Left ventricle myocardium superior (tissue), 1 donor: Measurements from ENCODE around the gene CARF. TPM values are rescaled to one million over a fixed set of nuclear protein-coding genes. Genes with fewer than 3 reads are reported as not detected.
"Not testable (repeated sequence)": the region's sequence is repeated elsewhere in the genome, so short reads cannot be mapped to it uniquely, and the experiment has no call there.

ENCODE experiments used
- ATAC-seq: fragments of 200-7000 bp; cut with Tn5 transposase; one replicate; pipeline ENCODE4 v1.9.1; 2020; ENCODE audit warnings: mild to moderate bottlenecking, moderate library complexity
- DNase-seq: peaks from one replicate; pipeline ENCODE4 v3.0.0-alpha.2; 2020
- intact Hi-C: fragments of 100-400 bp; cut with micrococcal nuclease; formaldehyde crosslinking; loops from one replicate; pipeline ENCODE4 v1.11.0; 2022
- total RNA-seq: library from RNA; stranded (reverse); fragmentation: NEBNext Ultra II Directional; extraction: Animal tissue kit (Norgen Biotek cat#: 25700); gene quantifications from one replicate; pipeline ENCODE4 v1.2.1, GENCODE V29; 2021
- donor health status: DM: no; HTN: yes; CAD: no; lungs with severe emphysema.

Gene CARF
- total RNA-seq, 1 donor from 2014 or later, result 5.3 TPM

DNA sequence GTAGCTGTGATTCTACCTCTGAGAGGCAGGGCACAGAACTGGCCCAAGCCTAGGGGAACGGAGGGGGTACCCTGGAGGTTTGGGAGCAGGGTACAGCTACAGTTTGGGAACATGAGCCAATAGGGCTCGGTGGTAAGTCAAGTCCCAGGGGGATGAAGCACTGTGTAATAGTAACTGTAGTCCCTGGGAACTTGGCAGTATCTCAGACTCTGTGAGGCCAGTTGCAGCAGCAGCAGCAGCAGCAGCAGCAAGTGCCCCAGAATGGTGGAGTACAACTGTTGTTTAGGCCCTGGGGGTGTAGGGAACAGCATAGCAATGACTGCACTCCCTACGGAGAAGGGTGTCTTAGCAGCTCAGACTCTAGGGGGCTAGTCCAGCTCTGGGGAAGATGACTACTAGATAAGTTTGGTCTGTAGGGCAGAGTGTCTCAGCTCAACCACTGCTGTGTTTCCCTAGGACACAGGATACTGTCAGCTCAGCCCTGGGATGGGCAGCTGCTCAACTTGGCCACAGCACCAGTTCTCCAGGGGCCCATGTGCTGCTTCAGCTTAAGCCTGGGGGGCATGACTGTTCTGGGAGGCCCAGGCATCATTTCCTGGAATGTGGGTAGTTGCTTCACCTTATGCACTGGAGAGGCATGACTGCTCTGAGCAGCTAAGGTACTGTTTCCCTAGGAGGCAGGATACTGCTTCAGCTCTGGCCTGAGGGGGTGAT is 20.5 kb downstream of the CARF start:
- no peak for DNase-seq
- no peak for ATAC-seq
- intact Hi-C loops, result no loop called here

DNA sequence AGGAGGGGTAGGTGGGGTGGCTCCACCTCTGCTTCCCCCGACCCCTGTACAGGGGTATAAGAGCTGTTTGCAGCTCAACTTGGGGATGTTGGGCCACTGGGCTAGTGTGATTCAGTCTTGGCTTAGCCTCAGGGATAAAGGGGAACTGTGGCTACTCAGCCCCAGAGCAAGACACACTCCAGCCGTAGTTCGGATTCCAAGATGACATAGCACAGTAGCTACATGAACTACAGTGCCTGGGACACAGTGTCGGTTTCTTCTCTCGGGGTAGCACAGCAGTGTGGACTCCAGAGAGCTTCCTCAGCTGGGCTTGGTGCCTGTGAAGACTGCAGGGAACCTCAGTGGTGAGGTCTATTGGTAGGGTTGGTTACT is 21.1 kb downstream of the CARF start:
- DNase-seq (no peak), ATAC-seq (no peak)
- intact Hi-C loops, result no loop called here

DNA sequence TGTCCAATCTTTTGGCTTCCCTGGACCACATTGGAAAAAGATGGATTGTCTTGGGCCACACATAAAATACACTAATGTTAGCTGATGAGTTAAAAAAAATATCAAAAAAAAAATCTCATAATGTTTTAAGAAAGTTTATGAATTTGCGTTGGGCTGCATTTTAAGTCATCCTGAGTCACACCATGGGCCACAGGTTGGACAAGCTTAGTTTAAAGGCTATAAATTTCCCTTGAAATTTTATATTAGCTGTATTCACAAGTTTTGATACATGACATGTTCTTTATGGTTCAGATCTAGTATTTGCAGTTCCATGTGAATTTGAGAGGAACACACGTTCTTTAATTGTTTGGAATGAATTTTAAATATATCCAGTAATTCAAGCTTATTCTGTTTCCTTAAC is 21.9 kb downstream of the CARF start:
- intact Hi-C loops, result no loop called here
- ATAC-seq (no peak), DNase-seq (no peak)

DNA sequence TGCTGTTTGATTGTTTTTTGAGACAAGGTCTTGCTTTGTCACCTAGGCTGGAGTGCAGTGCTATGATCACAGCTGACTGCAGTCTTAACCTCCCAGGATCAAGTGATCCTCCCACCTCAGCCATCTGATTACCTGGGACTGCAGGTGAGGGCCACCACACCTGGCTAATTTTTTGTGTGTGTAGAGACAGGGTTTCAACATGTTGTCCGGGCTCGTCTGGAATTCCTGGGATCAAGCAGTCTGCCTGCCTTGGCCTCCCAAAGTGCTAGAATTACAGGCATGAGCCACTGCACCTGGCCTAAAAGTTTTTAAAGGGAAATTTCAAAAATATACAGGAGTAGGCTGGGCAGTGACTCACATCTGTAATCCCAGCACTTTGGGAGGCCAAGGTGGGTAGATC is 22.4 kb downstream of the CARF start:
- intact Hi-C loops, result no loop called here
- ATAC-seq, result no peak

DNA sequence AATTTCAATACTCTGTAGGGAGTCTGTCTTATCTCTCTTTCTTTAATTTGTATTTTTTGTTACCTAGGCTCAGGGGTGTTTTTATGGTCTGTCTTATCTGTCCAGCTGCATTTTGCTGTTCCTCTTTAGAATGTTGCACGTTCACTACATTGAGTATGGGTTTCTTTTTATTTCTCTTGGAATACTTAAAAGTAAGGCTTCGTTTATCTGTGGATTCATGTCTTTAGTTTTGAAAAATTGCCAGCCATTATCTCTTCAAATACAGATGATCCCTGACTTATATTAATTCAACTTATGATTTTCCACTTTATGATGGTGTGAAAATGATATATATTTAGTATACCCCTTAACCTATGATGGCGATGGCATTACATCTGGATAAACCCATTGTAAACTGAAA is 26.9 kb downstream of the CARF start:
- DNase-seq, result no peak
- no peak for ATAC-seq
- intact Hi-C loops, result no loop called here

More for the DNA sequence above, 22.4 kb downstream of the CARF start:
- no peak for DNase-seq

DNA sequence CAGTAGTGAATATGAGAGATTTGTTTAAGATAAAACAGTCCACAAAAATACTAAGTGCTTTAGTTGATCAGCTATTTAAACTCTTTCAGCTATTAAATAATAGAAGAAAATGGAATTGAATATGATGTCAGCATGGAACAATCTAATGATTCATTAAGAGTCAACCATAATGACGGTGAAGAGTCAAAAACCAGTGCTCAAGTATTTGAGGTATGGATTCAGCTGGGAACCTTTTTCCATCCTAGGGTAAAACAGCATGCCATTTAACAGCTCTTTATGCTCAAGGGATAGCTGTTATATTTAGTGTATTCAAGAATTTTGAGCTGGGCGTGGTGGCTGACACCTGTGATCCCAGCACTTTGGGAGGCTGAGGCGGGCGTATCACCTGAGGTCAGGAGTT is 29.7 kb downstream of the CARF start:
- DNase-seq (no peak), ATAC-seq (no peak)
- intact Hi-C loops, result no loop called here

DNA sequence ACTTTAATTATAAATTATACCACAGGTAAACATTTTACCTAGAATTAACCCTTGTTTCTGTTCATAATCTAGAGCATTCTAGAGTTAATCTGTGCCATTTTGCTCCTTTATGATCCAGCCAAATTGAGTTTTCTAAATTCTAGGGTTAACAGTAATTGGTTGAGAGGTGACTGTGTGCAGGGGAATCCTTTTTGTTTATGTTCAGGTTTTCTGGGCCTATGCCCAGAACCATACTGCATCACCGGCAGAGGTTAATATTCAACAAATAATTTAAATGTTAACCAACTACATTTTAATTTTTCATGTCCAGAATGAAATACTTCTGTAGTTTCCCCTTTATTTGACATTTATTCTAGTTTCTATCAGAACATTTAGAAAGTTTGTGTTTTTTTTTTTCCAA is 32.3 kb downstream of the CARF start:
- intact Hi-C loops, result no loop called here
- DNase-seq, result no peak
- ATAC-seq, result no peak

DNA sequence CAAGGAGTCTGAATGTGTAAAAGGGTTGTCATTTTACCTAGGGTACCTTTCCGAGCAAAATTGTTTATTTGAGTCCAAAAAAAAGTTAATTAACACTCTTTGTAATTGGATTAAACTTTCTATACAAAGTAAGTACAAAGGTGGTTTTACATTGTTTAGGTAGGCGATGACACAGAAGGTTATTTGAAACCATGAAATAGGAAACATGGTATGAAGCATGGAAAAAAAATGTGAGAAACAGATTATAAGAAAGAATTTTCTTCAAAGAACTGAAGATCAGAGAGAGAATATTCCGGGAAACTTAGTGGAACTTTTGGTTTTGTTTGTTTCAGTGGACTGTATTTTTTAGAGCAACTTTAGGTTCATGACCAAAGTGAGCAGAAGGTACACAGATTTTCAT is 32.7 kb downstream of the CARF start:
- no peak for ATAC-seq
- intact Hi-C loops, result no loop called here

DNA sequence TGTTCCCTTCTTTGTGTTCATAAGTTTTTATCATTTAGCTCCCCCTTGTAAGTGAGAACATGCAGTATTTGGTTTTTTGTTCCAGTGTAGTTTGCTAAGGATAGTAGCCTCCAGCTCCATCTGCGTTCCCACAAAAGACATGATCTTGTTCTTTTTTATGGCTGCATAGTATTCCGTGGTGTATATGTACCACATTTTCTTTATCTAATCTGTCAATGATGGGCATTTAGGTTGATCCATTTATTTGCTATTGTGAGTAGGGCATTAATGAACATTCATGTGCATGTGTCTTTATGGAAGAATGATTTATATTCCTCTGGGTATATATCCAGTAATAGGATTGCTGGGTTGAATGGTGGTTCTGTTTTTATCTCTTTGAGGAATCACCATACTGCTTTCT is 33.4 kb downstream of the CARF start:
- DNase-seq (no peak), ATAC-seq (no peak)
- intact Hi-C loops, result no loop called here

More for the DNA sequence above, 32.7 kb downstream of the CARF start:
- DNase-seq, result no peak

DNA sequence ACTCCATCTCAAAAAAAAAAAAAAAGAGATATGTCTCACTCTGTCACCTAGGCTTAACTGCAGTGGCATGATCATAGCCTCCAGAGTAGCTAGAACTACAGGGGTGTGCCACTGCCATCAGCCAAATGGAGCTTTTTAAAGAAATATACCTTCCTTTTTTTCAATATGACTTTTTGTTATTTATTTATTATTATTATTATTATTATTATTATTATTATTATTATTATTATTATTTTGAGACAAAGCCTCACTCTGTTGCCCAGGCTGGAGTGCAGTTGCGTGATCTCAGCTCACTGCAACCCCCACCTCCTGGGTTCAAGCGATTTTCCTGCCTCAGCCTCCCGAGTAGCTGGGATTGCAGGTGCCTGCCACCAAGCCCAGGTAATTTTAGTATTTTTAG is 37.3 kb downstream of the CARF start:
- intact Hi-C loops, ATAC-seq: not testable (repeated sequence)

DNA sequence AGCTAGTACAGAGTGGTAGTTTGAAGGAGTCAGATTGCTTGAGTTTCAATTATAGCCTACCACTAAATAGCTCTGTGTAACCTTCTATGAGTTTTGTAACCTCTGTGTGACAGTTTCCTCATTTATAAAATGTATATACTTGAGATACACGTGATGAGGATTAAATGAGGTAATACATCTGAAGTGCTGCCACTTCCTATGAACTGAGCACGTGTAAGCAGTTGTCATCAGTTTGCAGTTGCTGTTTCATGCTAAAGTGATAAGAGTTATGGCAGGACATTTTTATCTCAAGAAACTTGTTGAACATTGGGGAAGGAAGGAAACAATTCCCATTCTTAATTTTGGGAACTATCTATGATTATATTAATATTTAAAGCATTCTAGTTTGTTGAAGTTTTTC is 38.5 kb downstream of the CARF start:
- intact Hi-C loops, result no loop called here
- ATAC-seq (no peak), DNase-seq (no peak)

More for the DNA sequence above, 37.3 kb downstream of the CARF start:
- DNase-seq, result not testable (repeated sequence)

DNA sequence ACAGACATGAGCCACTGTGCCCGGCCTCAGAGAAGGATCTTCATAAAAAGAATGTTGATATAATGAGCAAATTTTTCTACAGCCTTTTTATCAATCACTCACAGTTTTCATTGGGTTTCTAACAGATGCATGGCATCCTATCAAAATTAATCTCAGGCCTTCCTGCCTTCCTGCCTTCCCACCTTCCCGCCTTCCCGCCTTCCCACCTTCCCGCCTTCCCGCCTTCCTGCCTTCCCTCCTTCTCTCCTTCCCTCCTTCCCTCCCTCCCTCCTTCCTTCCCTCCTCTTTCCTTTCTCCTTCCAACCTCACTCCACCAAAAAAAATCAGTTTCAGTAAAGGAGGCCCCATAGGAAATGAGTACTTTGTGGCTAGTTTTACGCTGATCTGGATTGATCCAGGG is 48.4 kb downstream of the CARF start:
- intact Hi-C loops, result no loop called here
- ATAC-seq, result no peak

DNA sequence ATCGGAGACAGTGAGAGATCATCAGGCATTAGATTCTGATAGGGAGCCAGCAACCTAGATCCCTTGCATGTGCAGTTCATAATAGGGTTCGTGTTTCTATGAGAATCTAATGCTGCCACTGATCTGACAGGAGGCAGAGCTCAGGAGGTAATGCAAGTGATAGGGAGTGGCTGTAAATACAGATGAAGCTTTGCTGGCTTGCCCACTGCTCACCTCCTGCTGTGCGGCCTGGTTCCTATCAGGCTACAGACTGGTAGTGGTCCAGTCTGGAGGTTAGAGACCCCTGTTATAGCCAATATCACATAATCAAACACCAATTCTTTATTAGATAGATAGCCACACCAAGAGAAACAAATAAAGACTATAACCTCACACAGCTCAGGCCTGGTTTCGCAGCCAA is 51.6 kb downstream of the CARF start:
- no peak for ATAC-seq
- intact Hi-C loops, result no loop called here

More for the DNA sequence above, 48.4 kb downstream of the CARF start:
- no peak for DNase-seq

DNA sequence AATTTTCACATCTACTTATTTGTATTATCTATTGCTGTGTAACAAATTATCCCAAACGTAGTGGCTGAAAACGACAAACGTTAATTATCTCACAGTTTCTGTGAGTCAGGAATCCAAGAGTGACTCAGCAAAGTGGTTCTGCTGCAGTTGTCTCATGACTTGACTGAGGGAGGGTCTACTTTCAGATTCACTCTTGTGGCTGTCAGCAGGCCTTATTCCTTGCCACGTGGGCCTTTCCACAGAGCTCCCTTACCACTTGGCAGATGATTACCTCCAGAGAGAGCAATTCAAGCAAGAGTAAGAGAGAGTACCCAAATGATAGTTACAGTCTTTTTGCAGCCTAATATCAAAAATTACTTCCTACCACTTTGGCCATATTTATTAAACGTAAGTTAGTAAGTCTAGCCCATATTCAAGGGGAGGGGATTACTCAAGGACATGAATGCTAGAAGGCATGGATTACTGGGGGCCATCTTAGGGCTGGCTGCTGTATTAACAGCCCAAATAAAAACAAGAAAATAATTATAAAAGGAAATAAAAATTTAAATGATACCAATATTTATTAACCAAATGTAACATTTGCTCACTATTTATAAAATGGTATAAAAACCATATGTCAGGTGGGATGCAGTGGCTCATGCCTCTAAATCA is 53.9 kb downstream of the CARF start:
- ATAC-seq (no peak), DNase-seq (no peak)
- intact Hi-C loops, result no loop called here

More for the DNA sequence above, 51.6 kb downstream of the CARF start:
- no peak for DNase-seq

DNA sequence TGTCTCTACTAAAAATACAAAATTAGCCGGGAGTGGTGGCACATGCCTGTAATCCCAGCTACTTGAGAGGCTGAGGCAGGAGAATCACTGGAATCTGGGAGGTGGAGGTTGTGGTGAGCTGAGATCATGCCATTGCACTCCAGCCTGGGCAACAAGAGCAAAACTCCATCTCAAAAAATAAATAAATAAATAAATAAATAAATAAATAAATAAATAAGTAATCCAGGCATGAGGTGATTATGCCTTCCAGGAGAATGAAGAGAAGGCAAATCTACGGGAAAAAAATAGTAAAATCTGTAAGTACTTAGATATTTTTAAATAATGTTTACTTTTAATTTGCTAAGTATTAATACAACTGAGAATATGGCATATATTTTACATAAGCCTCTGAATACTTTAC is 57.3 kb downstream of the CARF start:
- DNase-seq, intact Hi-C loops, ATAC-seq: not testable (repeated sequence)

DNA sequence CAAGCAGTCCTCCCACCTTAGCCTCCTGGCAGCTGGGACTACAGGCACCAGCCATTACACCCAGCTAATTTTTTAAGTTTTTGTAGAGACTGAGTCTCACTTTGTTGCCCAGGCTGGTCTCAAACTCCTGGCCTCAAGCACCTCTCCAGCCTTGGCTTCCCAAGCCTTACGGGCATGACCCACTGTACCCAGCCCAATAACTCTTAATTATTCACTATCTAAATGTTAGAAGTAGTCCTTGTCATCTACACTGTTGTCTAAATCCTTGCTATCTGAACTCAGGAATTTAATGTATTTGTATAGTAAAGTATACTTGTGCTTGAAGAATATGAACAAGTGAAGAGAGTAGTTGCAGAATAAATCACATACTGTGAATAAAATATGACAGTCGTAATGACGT is 64.7 kb downstream of the CARF start:
- intact Hi-C loops, result no loop called here
- DNase-seq (no peak), ATAC-seq (no peak)

DNA sequence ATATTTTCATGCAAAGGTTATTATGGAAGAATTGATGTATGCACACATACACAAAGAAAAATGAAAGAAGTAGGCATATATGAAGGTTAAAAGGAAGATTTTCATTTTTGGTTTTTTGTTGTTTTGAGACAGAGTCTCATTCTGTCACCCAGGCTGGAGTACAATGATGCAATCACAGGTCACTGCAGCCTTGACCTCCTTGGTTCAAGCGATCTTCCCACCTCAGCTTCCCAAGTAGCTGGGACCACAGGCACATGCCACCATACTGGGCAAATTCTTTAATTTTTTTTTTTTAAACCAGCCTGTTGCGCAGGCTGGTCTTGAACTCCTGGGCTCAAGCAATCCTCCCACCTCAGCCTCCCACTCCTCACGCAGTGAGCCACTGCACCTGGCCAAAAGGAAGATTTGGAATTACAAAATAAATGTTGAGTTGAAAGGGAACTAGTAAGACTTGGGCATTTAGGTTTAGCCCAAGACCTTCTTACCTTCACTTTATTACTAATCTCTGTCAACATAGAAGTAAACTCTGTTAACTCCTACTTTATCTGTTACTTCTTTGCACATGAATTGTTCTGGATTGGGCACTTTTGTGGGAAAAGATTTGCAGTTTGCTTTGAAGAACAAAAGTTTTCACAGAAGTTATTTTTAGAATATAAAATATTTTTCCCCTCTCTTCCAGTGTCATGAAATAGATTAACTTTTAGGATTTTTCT is 70.9 kb downstream of the CARF start:
- intact Hi-C loops, result no loop called here
- ATAC-seq, result no peak

DNA sequence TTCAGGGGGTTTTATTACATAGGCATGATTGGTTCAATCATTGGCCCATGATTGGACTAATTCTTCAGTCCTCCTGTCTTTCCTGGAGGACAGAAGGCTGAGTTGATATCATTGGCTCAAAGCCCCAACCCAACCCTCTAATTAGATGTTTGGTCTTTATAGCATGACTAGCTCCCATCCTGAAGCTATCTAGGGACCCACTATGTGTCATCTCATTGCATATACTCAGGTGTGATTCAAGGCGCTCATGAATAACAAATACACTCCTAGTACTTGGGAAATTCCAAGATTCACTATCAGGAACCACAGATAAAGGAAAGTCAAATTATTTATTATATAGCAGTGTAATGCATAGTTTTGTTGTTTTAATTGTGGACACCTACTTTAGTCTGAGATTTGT is 77.7 kb downstream of the CARF start:
- intact Hi-C loops, result no loop called here
- DNase-seq (no peak), ATAC-seq (no peak)

More for the DNA sequence above, 70.9 kb downstream of the CARF start:
- no peak for DNase-seq

DNA sequence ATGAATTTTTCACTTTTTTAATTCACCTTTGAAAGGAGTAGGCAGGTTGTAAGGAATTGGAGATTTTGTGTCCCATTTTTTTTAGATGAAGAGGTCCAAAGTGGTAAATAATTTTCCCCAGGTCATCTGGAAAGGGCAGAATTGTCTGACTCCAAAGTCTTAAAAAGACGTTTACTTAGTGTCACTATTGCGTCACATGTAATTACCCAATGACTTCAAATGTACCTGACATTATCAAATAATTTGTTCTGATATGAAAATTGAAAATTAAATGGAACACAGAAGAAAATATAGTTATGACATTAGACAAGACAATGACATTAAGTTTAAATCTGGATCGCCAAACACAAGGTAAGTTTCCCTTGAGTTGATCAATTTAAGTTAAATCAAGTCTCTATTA is 78.4 kb downstream of the CARF start:
- intact Hi-C loops, result no loop called here
- ATAC-seq, result no peak
- no peak for DNase-seq

DNA sequence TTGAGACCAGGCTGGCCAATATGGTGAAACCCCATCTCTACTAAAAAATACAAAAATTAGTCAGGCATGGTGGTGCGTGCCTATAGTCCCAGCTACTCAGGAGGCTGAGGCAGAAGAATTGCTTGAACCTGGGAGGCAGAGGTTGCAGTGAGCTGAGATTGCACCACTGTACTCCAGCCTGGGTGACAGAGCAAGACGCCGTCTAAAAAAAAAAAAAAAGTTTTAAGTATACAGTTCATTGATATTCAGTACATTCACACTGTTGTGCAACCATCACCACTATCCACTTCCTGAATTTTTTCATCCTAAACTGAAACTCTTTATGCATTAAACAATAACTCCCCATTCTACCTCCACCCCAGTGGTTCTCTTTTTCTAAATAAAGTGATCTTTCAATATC is 85.0 kb downstream of the CARF start:
- DNase-seq, ATAC-seq, intact Hi-C loops: not testable (repeated sequence)
